VCaP (cell line): Measurements from ENCODE around the gene SLC26A6.
A peak's percentile ranks its signal among the peaks of the same experiment; 100 is the strongest.

ENCODE experiments used
- H3K27ac ChIP-seq: fragments of 450-650 bp; 2 replicates; pipeline ENCODE4 v1.5.1; 2017
- CTCF ChIP-seq: fragments of 450-650 bp; conservative IDR thresholded peaks from 2 replicates; pipeline ENCODE4 v1.5.1; 2017; ENCODE audit warnings: mild to moderate bottlenecking, moderate library complexity

Gene SLC26A6

GRCh38 chr3:48628277-48629017 is 6.8 kb downstream of the SLC26A6 start:
- H3K27ac ChIP-seq = no peak overlapping the region
- no peak for TF ChIP-seq CTCF

- H3K27ac ChIP-seq = peak overlapping the region; percentile 95
- no peak for TF ChIP-seq CTCF
Observed at GRCh38 chr3:48625600-48625999, 9.7 kb downstream of the SLC26A6 start.

GRCh38 chr3:48624767-48625166 is 10.5 kb downstream of the SLC26A6 start:
- no peak for TF ChIP-seq CTCF
- peak overlapping the region; percentile 95 for H3K27ac ChIP-seq

DNA sequence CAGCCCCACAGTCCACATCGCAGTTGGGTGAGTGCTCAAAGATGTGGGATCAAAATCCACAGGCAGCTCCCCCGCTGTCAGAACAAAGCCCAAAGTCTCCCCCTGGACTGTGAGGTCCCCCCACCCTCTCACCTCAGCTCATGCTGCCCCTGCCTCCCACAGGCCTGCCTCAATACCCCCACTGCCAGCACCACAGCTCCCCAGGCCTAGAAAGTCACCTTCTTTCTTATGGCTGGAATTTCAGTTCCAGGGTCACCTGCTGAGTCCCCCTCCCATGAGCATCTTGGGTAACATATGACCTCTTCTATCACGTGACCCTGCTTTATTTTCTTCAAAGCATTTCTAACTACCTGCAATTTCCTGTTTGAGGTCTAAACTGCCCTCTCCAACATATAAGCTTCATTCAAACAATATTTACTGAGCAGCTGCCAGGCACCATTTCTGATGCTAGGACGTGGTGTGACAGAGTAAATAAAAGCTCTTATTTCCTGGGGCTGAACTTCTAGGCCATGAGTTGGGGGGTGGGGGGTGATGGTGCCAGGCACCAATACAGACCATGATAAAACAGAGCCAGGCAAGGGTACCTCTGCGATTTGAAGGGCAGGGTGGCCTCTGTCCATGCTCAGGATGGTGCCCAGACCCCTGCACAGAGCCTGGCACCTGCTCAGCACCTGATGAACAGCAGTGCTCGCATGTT is 11.3 kb downstream of the SLC26A6 start:
- peak overlapping the region; percentile 95 for H3K27ac ChIP-seq
- TF ChIP-seq CTCF = no peak

DNA sequence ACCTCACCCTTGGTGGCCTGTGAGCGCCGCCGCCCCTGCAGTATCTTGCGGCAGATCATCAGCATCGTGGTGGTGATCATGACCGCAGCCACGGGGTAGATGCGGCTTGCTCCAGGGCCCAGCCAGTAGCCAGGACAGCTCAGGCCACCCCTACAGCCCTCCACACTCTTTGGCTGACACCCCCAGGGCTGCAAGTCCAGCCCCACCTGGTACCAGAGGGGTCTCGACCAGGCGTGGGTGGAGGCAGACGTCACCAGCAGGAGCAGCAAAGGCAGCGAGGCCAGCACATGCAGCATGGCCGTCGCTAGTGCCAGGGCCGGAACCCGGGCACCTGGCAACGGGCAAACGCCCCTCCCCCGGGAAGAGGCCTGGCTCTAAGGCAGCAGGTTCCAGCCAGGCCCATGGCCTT is 13.8 kb downstream of the SLC26A6 start, which contains the start of gene TMEM89:
Gene TMEM89 (minus strand): TSS at position 309 of the 409 bp plus-strand sequence. CDS start 13 bp downstream, at position 296.
- H3K27ac ChIP-seq = peak within 1 kb of the TSS; percentile 95
- TF ChIP-seq CTCF = no peak

DNA sequence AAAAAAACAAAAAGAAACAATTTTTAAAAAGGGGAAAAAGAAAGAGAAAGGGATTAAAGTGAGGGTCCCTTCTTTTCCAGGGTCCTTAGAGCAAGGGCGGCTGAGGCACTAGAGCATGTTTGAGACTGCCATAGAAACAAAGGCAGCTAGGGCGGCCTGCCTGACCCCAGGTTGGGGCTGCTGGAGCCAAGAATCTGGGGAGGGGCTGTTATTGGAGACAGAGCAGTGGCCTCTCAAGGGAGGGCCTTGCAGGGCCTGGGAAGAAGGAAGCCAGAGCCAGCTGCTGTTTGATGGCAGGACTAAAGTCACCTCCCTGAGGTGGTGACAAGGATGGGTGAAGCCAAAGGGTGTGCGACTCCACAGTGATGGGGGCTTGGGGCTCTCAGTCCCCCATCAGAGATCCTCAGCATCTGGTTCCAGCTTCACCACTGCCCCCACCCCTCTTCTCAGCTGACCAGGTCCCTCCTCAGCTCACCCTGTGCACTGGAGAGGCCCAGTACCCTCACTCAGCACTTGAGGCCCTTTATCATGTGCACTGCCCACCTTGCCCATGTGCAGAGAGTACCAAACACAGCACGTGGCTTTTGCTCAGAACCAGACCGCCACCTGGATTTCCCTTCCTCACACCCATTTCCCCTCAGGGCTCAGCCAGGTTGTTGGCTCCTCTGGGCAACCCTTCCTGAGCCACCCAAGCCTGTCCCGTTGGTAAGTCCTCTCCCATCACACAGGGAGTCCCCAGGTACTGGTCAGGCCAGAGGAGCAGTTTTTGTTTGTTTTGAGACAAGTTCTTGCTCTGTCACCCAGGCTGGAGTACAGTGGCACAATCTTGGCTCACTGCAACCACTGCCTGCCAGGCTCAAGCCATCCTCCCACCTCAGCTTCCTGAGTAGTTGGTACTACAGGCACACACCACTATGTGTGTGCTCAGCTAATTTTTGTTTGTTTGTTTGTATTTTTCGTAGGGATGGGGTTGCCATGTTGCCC is 15.4 kb downstream of the SLC26A6 start:
- TF ChIP-seq CTCF = no peak
- H3K27ac ChIP-seq = peak overlapping the region; percentile 27; the same call in 1 of the 2 replicates
